Glomerular endothelial cell (primary cell): ENCODE measurements around the gene GPHN. TPM values are rescaled to one million over a fixed set of nuclear protein-coding genes. Genes with fewer than 3 reads are reported as not detected.
"Not testable (repeated sequence)": the region's sequence is repeated elsewhere in the genome, so short reads cannot be mapped to it uniquely, and the experiment has no call there.

Experiments
- DNase-seq: peaks from one replicate; pipeline ENCODE4 v3.0.0-alpha.2; 2011; ENCODE audit warnings: low read depth, low spot score; ENCODE audit errors: extremely low read depth
- total RNA-seq: library from RNA; depleted of rRNA; stranded (reverse); fragments of >200 nt; gene quantifications from 2 replicates; pipeline ENCODE4 v1.2.3, GENCODE V29; 2015

The GPHN gene
- total RNA-seq, 1 donor from 2014 or later, result 16.1 TPM

- DNase-seq, result no peak
Observed at GRCh38 chr14:66651536-66652220, 143.7 kb downstream of the GPHN start.

GRCh38 chr14:66652525-66653106 is 144.7 kb downstream of the GPHN start:
- DNase-seq, result no peak

GRCh38 chr14:66657780-66658179 is 149.8 kb downstream of the GPHN start:
- no peak for DNase-seq

GRCh38 chr14:66662374-66662773 is 154.4 kb downstream of the GPHN start:
- DNase-seq, result no peak

- no peak for DNase-seq
Observed at GRCh38 chr14:66677780-66678179, 169.8 kb downstream of the GPHN start.

GRCh38 chr14:66680216-66680615 is 172.3 kb downstream of the GPHN start:
- DNase-seq, result no peak

- no peak for DNase-seq
Observed at GRCh38 chr14:66696326-66696725, 188.4 kb downstream of the GPHN start.

- no peak for DNase-seq
Observed at GRCh38 chr14:66698503-66698902, 190.6 kb downstream of the GPHN start.

- no peak for DNase-seq
Observed at GRCh38 chr14:66701813-66702212, 193.9 kb downstream of the GPHN start.

- DNase-seq, result no peak
Observed at GRCh38 chr14:66708267-66708666, 200.3 kb downstream of the GPHN start.

GRCh38 chr14:66709291-66709690 is 201.3 kb downstream of the GPHN start:
- DNase-seq, result no peak

GRCh38 chr14:66714291-66714690 is 206.3 kb downstream of the GPHN start:
- not testable (repeated sequence) for DNase-seq

- not testable (repeated sequence) for DNase-seq
Observed at GRCh38 chr14:66715313-66715712, 207.4 kb downstream of the GPHN start.

- no peak for DNase-seq
Observed at GRCh38 chr14:66716227-66716626, 208.3 kb downstream of the GPHN start.

GRCh38 chr14:66717561-66718140 is 209.7 kb downstream of the GPHN start:
- DNase-seq, result no peak

GRCh38 chr14:66724996-66725395 is 217.0 kb downstream of the GPHN start:
- no peak for DNase-seq

- DNase-seq, result not testable (repeated sequence)
Observed at GRCh38 chr14:66731298-66731697, 223.4 kb downstream of the GPHN start.

- no peak for DNase-seq
Observed at GRCh38 chr14:66735853-66736252, 227.9 kb downstream of the GPHN start.

- DNase-seq, result no peak
Observed at GRCh38 chr14:66739826-66740225, 231.9 kb downstream of the GPHN start.

- no peak for DNase-seq
Observed at GRCh38 chr14:66745078-66745477, 237.1 kb downstream of the GPHN start.

- peak; percentile 56 for DNase-seq
Observed at GRCh38 chr14:66746316-66747006, 238.5 kb downstream of the GPHN start.

GRCh38 chr14:66752109-66752508 is 244.2 kb downstream of the GPHN start:
- no peak for DNase-seq
